ENCODE measurements around the gene HNRNPF.

HNRNPF gene

GRCh38 chr10:43384252-43385221 is 24.4 kb downstream of the HNRNPF start:
- no peak overlapping the region for H3K4me3 ChIP-seq (ENCODE audit: low read depth, low read length)
- no peaks in the 10 kb centered on the region for H3K27me3 ChIP-seq
- DNase-seq, result no peak
- H3K36me3 ChIP-seq, result peaks cover 40% of the 10 kb centered on the region
- no peaks in the 10 kb centered on the region for H3K9me3 ChIP-seq
- H3K4me1 ChIP-seq, result no peaks in the 10 kb centered on the region
- TF ChIP-seq CTCF (IDR thresholded peaks at IDR 0.05; ENCODE audit: low read depth, low read length), result no peak

GRCh38 chr10:43383204-43383971 is 25.6 kb downstream of the HNRNPF start:
- no peaks in the 10 kb centered on the region for H3K9me3 ChIP-seq
- DNase-seq, result no peak
- H3K4me3 ChIP-seq (ENCODE audit: low read depth, low read length), result no peak overlapping the region
- H3K4me1 ChIP-seq, result no peaks in the 10 kb centered on the region
- no peaks in the 10 kb centered on the region for H3K27me3 ChIP-seq
- no peak for TF ChIP-seq CTCF (IDR thresholded peaks at IDR 0.05; ENCODE audit: low read depth, low read length)
- peaks cover 30% of the 10 kb centered on the region for H3K36me3 ChIP-seq

- Histone ChIP-seq H3K27me3 (no peaks in the 10 kb centered on the region), H3K4me1 (no peaks in the 10 kb centered on the region), H3K4me3 (ENCODE audit: low read depth, low read length) (no peak overlapping the region), H3K36me3 (peaks cover 7% of the 10 kb centered on the region), H3K9me3 (no peaks in the 10 kb centered on the region)
- no peak for DNase-seq
- TF ChIP-seq CTCF (IDR thresholded peaks at IDR 0.05; ENCODE audit: low read depth, low read length), result no peak
These were observed 28.3 kb downstream of the HNRNPF start for GRCh38 chr10:43380610-43381222.

- no peaks in the 10 kb centered on the region for H3K36me3 ChIP-seq
- H3K4me3 ChIP-seq (ENCODE audit: low read depth, low read length), result no peak overlapping the region
- no peaks in the 10 kb centered on the region for H3K9me3 ChIP-seq
- no peaks in the 10 kb centered on the region for H3K27me3 ChIP-seq
- no peaks in the 10 kb centered on the region for H3K4me1 ChIP-seq
- DNase-seq, result no peak
- no peak for TF ChIP-seq CTCF (IDR thresholded peaks at IDR 0.05; ENCODE audit: low read depth, low read length)
These were observed 31.5 kb downstream of the HNRNPF start for GRCh38 chr10:43377424-43377883.

GRCh38 chr10:43376828-43377423 is 32.1 kb downstream of the HNRNPF start:
- no peak for DNase-seq
- no peaks in the 10 kb centered on the region for H3K36me3 ChIP-seq
- H3K27me3 ChIP-seq, result no peaks in the 10 kb centered on the region
- no peaks in the 10 kb centered on the region for H3K9me3 ChIP-seq
- no peak overlapping the region for H3K4me3 ChIP-seq (ENCODE audit: low read depth, low read length)
- no peaks in the 10 kb centered on the region for H3K4me1 ChIP-seq
- no peak for TF ChIP-seq CTCF (IDR thresholded peaks at IDR 0.05; ENCODE audit: low read depth, low read length)
